ENCODE results near the gene RGS5. TPM values are rescaled to one million over a fixed set of nuclear protein-coding genes. Genes with fewer than 3 reads are reported as not detected.

The RGS5 gene
- total RNA-seq, 3 donors from 2014 or later (not counting 1 experiment from before 2014, with no cell fraction given), result 0.12 to 0.30 (median 0.14) TPM

DNA sequence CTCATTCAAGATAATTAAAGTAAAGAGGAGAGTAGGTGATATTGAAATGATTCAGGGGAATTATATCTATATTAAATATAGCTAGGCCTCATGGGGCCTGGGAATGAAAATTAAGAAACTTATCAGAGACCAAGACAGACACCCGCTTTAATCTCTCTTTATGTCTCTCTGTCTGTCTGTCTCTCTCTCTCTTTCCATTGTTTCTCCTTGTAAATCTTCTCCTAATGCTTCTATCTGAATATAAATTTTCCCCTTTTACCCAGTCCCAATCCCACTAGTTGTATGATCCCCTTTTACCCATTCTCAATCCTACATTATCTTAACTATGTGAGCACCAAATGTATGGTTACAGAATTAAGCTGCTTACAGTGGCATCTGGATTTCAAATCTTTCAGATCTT, 61.2 kb downstream of the RGS5 start:
- no peak overlapping the region for H3K27ac ChIP-seq (ENCODE audit: low read length)
- Mint-ChIP-seq H3K9me3 (no peaks in the 10 kb centered on the region), H3K27me3 (ENCODE audit: low read depth in 2 of 2) (peaks cover 5 to 7% of the 10 kb centered on the region in 2 donors), H3K36me3 (no peaks in the 10 kb centered on the region), H3K4me1 (no peaks in the 10 kb centered on the region), H3K27ac (no peak overlapping the region), H3K4me3 (no peak overlapping the region)
- no peaks in the 10 kb centered on the region for H3K27me3 ChIP-seq (ENCODE audit: control insufficient read depth, insufficient read depth, low read length)
- no peak for ATAC-seq
- intact Hi-C loops (cut with micrococcal nuclease), result no loop called here
- no peak overlapping the region for H3K4me3 ChIP-seq (ENCODE audit: low read length)
- H3K36me3 ChIP-seq (ENCODE audit: control insufficient read depth, insufficient read depth, low read length), result no peaks in the 10 kb centered on the region
- 94% methylated on average over 1 of the region's 1 CpG for WGBS (ENCODE audit: insufficient coverage)
- no peaks in the 10 kb centered on the region for H3K4me1 ChIP-seq (ENCODE audit: control insufficient read depth, insufficient read depth, low read length)
- H3K9me3 ChIP-seq (ENCODE audit: control insufficient read depth, insufficient read depth, low read length), result no peaks in the 10 kb centered on the region
- TF ChIP-seq, protein P1, sequence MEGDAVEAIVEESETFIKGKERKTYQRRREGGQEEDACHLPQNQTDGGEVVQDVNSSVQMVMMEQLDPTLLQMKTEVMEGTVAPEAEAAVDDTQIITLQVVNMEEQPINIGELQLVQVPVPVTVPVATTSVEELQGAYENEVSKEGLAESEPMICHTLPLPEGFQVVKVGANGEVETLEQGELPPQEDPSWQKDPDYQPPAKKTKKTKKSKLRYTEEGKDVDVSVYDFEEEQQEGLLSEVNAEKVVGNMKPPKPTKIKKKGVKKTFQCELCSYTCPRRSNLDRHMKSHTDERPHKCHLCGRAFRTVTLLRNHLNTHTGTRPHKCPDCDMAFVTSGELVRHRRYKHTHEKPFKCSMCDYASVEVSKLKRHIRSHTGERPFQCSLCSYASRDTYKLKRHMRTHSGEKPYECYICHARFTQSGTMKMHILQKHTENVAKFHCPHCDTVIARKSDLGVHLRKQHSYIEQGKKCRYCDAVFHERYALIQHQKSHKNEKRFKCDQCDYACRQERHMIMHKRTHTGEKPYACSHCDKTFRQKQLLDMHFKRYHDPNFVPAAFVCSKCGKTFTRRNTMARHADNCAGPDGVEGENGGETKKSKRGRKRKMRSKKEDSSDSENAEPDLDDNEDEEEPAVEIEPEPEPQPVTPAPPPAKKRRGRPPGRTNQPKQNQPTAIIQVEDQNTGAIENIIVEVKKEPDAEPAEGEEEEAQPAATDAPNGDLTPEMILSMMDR (IDR thresholded peaks at IDR 0.05), result no peak
- no peak for DNase-seq

GRCh38 chr1:163137556-163138265, 65.0 kb downstream of the RGS5 start:
- Histone ChIP-seq H3K27ac (ENCODE audit: low read length) (no peak overlapping the region), H3K36me3 (ENCODE audit: control insufficient read depth, insufficient read depth, low read length) (no peaks in the 10 kb centered on the region), H3K4me1 (ENCODE audit: control insufficient read depth, insufficient read depth, low read length) (no peaks in the 10 kb centered on the region), H3K4me3 (ENCODE audit: low read length) (no peak overlapping the region), H3K9me3 (ENCODE audit: control insufficient read depth, insufficient read depth, low read length) (no peaks in the 10 kb centered on the region), H3K27me3 (ENCODE audit: control insufficient read depth, insufficient read depth, low read length) (no peaks in the 10 kb centered on the region)
- no peak for ATAC-seq
- TF ChIP-seq, protein P1 (IDR thresholded peaks at IDR 0.05), result no peak
- Mint-ChIP-seq H3K27me3 (ENCODE audit: low read depth in 2 of 2) (peaks cover 12 to 16% of the 10 kb centered on the region in 2 donors), H3K4me3 (no peak overlapping the region), H3K4me1 (no peaks in the 10 kb centered on the region), H3K27ac (no peak overlapping the region), H3K36me3 (no peaks in the 10 kb centered on the region), H3K9me3 (no peaks in the 10 kb centered on the region)
- no peak for DNase-seq
- WGBS (ENCODE audit: insufficient coverage), result 90% methylated on average over 3 of the region's 3 CpGs
- intact Hi-C loops (cut with micrococcal nuclease), result no loop called here

- DNase-seq (no peak), ATAC-seq (no peak)
- no peak overlapping the region for H3K27ac Mint-ChIP-seq
- TF ChIP-seq, protein P1 (IDR thresholded peaks at IDR 0.05), result no peak
- H3K27me3 Mint-ChIP-seq (ENCODE audit: low read depth in 2 of 2), result peaks cover 11 to 14% of the 10 kb centered on the region in 2 donors
- H3K9me3 ChIP-seq (ENCODE audit: control insufficient read depth, insufficient read depth, low read length), result no peaks in the 10 kb centered on the region
- no peaks in the 10 kb centered on the region for H3K36me3 Mint-ChIP-seq
- no peak overlapping the region for H3K4me3 ChIP-seq (ENCODE audit: low read length)
- 83% methylated on average over 2 of the region's 2 CpGs for WGBS (ENCODE audit: insufficient coverage)
- H3K27ac ChIP-seq (ENCODE audit: low read length), result no peak overlapping the region
- peaks cover 0 to 3% of the 10 kb centered on the region in 2 donors for H3K9me3 Mint-ChIP-seq
- H3K36me3 ChIP-seq (ENCODE audit: control insufficient read depth, insufficient read depth, low read length), result no peaks in the 10 kb centered on the region
- intact Hi-C loops (cut with micrococcal nuclease), result no loop called here
- no peaks in the 10 kb centered on the region for H3K4me1 ChIP-seq (ENCODE audit: control insufficient read depth, insufficient read depth, low read length)
- no peak overlapping the region for H3K4me3 Mint-ChIP-seq
- no peaks in the 10 kb centered on the region for H3K4me1 Mint-ChIP-seq
- H3K27me3 ChIP-seq (ENCODE audit: control insufficient read depth, insufficient read depth, low read length), result no peaks in the 10 kb centered on the region
Observed at GRCh38 chr1:163131981-163132380, 70.7 kb downstream of the RGS5 start.
